ENCODE results near the gene LZIC.

The LZIC gene

DNA sequence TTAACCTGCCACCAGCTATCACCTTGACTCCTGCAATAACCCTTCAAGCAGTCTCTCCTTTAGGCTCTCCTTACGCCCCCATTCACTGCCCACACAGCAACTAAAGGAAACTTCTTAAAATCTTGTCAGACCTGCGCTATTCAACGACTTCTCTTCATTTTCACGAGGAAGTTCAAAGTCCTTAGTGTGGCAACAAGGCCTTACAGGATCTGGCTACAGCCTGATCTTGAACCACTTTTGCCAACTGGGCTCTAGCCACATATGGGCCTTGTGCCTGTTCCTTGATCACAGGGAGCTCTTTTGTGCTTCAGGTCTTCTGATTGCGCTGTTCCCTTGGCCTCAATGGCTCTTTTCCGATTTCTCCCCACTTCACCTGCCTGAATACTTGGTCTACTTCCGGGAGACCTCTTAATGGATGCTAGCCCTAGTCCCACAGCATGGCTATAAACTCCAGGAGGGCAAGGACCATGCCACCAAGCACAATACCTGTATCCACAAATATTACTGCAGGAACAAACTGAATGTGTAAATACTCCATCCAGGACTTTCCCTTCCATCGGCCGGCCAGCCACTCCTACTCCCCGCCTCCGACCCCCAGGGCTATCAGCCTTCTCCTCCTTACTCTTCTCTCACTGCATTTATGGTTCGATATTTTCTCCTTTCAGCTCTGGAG lies 30.8 kb downstream of the LZIC start:
- in situ Hi-C loops (cut with HindIII; ENCODE audit: low sequenced_read_pairs) = no loop called here

DNA sequence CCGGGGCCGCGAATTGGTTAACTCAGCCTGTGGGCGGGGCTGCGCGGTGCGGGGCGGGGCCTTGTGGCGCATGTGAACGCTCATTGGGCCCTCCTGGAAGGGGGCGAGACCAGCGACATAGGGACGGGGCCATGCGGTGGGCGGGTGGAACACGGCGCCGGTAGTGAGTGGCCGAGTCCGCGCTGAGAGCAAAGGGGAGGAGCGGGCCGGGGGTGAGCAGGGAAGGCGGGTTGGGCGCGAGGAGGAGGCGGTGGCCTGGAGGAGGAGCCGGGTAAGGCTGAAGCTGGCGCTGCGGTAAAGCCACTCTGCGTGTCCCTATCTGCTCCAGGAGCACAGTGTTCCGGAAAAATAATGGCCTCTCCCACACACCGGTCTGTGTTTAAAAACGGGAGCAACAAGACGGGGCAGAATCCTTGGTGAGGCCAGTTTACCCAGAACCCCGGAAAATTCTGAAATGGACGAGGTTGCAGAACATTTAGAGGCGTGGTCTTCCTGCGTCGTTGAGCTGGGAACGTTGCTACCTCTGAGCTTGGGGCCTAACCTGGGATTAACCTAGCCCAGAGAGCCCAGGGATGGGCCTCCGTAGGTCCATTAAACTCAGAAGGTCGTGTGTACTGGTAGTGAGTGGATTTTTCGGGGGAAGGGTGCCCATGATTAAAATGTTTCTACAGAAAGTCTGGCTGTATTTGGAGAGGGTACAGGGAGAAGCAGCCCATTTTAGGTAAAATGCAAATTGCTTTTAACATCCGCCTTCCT lies 32.6 kb downstream of the LZIC start:
- in situ Hi-C loops (cut with HindIII; ENCODE audit: low sequenced_read_pairs) = no loop called here

DNA sequence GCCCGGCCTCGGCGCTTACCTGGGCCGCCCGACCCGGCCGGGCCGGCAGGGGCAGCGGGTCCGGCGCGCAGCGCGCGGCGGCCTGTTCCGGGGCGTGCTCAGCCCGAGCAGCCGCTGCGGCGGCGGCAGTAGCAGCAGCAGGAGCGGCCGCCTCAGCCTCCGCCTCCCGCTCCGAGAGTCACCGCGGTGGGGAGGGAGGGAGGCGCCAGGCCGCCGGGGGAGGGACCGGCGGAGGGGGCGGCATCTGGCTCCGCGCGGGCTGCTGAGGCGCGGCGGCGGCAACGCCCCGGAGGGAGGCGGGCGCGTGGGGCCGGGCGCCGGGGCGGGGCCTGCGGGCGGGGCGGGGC lies 33.1 kb downstream of the LZIC start, which contains the start of gene CTNNBIP1:
CTNNBIP1 (minus strand) TSS at position 194 of the 347 bp plus-strand sequence. CDS start 38,205 bp downstream, outside the sequence.
- in situ Hi-C loops (cut with HindIII; ENCODE audit: low sequenced_read_pairs) = no loop called here

DNA sequence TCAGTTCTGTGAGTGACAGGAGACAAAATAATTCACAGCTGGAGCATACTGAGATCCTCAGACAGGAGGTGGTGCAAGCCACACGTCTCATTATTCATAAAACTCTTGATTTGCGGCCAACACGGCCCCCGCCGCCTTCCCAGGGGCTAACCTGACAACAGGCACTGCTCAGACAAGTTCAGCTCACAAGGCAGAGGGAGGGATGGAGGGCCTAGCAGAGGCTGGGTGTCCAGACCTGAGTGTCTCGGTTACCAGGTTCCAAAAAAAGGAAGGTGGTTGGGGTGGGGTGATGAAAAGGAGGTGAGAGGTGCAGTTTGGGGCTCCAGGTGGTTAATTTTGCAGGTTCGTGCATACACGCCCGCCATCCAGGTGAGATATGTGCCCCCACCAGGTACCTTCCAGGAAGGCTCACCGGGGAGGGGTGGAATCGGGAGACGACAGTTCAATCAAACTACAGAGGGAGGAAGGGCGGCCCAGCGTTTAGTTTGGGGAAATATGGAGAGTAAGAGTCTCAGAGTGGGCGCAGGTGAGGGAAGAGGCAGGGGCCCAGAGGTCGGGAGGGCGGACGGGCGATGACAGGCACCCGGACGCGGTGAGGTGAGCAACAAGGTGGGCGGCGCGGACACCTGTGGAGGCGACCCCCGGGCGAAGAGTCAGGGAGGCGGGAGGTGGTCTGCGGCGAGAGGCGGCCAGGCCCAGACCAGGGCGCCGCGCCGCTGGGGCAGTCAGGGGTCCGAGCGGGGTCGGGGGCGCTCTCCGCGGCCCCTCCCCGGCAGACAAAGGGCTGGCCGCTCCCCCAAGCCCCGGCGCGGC lies 33.8 kb downstream of the LZIC start:
- in situ Hi-C loops (cut with HindIII; ENCODE audit: low sequenced_read_pairs) = no loop called here

DNA sequence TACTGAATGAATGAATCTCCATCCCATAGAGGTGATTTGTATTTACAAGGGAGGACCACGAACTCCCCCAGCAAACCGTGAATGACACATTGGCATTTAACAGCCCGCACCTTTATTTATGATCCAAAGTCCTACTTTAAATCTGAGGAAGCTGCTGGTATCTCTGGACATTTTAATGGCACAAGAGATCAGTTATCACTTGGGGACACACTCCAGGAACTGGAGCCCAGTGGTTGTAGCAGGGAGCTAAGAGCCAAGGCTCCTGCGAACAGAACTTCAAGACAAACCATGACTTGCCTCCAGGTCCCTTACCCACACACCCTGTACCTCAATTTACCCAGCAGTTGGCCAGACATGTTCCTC lies 34.3 kb downstream of the LZIC start:
- in situ Hi-C loops (cut with HindIII; ENCODE audit: low sequenced_read_pairs) = no loop called here

DNA sequence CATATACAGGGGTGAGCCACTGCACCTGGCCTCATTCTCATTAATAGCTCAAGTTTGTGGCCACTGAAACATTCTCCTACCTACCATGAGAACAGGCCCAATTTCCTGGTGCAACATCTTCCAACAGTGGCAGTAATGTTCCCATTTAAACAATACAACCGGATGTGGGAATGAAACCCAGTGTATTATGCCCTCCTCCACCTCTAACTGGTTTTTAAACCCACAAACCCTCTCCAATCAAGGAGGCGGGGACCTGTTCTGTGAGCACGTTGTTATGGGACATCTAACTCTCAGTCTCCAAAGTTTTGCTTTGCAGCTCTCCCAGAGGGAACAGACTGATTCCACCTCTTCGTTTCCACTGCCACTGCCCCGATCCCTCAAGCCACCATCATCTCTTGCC lies 35.8 kb downstream of the LZIC start:
- in situ Hi-C loops (cut with HindIII; ENCODE audit: low sequenced_read_pairs) = no loop called here

DNA sequence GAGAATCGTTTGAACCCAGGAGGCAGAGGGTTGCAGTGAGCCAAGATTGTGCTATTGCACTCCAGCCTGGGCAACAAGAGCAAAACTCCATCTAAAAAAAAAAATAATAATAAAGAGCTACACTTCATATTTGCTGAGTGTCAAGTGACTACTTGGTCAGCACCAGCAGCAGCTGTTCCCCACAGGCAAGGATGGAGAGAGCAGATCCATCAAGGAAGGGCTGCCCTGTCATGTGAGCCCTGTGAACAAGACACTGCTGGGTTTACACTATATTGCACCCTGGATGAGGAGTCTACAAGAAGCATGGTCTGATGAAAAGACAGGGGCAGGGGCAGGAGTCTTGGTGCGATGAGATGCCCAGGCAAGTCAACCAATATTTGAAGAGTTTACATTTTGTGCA lies 36.7 kb downstream of the LZIC start:
- in situ Hi-C loops (cut with HindIII; ENCODE audit: low sequenced_read_pairs) = no loop called here

DNA sequence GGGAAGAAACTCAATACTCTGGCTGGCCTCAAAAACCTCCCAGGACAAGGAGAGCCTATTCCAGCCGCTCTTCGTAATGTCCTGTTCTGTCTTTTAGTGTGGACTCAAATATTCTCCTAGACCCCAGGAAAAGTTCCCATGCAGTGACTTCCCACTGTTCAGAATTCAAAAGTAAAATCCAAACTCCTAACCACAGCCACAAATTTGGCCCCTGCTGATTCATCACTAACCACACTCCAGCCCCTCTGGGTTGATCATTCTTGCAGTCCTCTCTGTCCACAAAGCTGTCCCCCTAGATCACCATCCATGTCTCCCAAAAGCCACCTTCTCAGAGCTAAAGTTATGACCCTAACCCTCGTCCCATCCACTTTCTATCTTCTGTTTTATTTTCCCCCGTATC lies 38.2 kb downstream of the LZIC start:
- in situ Hi-C loops (cut with HindIII; ENCODE audit: low sequenced_read_pairs) = no loop called here

DNA sequence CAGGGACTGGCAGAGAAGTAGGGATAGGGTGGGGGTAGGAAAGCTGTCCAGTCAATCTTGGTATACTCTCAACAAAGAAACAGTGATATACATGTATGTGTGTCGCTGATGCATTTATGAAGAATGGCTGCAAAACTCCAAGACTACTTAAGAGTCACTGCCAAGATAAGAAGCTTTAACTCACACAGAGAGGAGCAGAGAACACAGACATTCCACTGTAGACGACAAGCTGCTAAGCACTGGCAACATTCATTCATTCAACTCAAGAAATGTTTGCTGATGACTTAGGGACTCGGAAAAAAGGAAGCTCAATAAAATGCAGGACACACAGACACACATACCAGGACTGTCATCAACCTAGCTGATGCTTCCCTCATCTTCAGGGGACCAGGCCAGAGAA lies 38.6 kb downstream of the LZIC start:
- in situ Hi-C loops (cut with HindIII; ENCODE audit: low sequenced_read_pairs) = no loop called here

DNA sequence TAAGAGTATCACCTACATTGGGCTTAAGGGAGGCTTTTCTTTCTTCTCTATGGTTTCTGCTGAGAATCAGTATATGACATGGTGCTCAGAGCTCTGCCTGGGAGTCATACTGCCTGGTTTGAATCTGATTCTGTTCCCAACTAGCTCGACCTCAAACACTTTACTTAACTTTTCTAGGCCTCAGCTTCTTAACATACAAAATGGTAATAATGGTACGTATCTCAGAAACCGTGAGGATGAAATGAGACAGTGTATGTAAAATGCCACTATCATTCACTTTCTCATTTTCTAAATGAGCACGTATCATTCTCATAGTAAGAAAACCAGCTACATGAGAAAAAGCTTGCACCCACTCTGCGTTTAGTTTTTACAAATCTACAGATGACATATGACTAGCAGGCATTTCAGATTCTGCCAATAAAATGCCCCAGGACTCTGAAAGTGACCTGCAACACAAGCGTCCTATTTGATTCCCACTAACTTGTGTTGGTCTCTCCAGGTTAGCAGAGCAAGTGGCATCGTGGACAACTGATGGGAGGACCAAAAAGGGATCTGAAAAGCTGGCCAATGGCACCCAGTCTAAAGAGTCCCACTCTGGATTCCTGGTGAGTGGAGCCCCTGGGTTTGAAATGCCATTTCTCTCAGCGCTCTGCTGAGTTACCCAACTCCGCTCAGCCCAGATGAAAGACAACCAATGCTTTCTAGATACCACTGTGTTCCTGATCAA lies 39.2 kb downstream of the LZIC start:
- in situ Hi-C loops (cut with HindIII; ENCODE audit: low sequenced_read_pairs) = no loop called here

DNA sequence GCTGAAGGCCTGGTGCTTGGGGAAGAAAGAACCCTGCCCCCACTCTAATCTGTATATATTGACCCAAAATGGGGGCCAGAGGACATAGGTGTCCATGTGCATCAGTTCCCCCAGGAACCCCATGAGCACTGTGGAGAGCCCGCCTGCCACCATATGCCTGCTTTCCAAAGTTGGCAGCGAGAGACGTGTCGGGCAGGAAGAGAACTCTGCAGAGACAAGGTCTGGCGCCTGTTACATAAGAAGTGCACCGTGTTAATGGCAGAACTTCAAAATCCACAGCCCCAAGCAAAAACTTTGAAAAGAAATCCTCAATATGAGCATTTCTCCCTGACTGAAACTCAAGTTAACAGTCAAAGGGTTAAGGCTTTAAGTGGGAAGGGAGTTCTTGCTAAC lies 41.1 kb downstream of the LZIC start:
- in situ Hi-C loops (cut with HindIII; ENCODE audit: low sequenced_read_pairs) = no loop called here

DNA sequence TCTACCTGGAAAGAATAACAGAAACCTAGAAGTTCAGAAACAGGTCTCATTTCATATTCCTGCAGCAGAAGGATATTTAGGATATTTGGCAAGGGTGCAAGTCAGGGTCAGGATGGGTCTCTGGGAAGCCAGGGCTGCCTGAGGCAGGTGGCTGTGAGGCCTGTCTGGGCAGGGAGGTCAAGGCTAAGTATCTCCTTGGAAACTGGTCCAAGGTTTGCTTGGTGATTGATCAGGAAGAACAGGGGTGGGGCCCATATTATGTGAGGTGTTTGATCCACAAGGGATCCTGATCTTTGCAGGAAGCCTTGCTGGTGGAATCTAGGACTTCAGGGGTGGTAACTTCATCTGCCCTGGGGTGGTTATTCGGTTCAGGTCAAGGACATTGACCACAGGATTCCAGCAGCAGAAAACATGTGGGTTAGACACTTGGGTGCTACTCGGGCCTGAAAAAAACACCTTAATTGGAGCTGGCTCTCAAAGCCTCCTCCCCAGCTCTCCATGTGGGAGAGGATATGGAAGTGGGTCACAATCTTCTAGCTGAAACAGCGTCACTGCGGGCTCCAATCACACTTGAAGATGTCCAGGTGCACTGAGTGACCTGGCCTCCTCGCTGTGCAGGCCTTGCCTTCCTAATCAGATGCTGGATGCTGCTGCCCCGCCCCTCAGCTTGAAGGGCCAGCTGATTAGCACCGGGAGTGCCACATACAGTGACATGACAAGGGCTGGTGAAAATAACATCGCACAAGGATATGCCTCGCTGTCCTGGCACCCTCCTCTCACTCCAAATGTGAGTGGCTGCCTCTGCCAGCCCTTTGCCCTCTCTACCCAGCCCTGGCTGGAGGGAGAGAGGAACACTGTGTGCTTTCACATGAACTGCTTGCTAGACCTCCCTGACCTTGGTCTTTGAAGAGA lies 41.8 kb downstream of the LZIC start:
- in situ Hi-C loops (cut with HindIII; ENCODE audit: low sequenced_read_pairs) = no loop called here

DNA sequence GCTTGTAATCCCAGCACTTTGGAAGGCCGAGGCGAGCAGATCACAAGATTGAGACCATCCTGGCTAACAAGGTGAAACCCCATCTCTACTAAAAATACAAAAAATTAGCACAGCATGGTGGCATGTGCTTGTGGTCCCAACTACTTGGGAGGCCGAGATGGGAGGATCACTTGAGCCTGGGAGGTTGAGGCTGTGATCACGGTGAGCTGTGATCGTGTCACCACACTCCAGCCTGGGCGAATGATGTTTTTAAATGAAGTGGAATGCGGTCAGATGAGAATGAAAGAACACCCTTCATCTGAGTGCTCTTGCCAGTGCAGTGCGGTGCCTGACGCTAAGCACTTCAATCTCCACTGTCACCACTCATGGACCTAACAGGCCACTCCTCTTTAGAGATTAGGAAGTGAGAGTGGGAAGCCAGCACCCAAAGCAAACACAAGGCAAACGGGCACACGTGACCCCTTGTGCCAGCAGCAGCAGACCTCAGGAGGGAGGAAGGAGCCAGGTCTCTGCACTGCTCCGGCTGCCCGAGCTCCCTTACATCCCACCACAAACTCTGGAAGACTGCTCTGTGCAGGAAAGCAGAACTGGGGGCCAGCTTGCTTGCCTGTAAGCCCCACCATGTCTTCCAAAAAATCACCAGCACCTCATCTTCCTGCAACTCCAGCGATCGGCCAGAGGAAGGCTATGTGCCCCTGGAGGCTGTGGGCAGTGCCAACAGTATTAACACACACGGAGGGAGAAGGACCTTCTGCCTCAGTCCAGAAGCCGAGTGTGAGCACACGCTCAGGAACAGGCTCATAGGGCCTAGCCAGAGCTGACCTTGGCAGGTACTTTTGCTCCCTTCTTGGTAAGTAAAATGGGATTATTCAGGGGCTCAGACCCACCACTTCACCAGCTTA lies 42.8 kb downstream of the LZIC start:
- in situ Hi-C loops (cut with HindIII; ENCODE audit: low sequenced_read_pairs) = no loop called here

DNA sequence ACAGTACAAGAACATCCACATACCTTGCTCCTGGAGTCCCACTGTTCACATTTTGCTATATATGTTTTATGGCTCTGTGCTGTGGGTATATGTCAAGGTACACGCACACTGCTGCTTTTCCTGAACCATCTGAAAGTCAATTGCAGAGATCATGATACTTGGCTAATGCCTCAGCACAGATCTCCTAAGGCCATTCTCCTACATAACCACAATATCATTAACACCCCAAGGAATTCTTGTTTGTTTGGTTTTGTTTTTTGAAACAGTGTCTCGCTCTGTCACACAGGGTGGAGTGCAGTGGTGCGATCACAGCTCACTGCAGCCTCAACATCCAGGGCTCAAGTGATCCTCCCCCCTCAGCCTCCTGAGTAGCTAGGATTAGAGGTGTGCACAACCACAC lies 49.1 kb downstream of the LZIC start:
- in situ Hi-C loops (cut with HindIII; ENCODE audit: low sequenced_read_pairs) = loop anchor here (5.0 kb wide), 1 partner anchor 98 kb away; no protein-coding TSS in a partner anchor

DNA sequence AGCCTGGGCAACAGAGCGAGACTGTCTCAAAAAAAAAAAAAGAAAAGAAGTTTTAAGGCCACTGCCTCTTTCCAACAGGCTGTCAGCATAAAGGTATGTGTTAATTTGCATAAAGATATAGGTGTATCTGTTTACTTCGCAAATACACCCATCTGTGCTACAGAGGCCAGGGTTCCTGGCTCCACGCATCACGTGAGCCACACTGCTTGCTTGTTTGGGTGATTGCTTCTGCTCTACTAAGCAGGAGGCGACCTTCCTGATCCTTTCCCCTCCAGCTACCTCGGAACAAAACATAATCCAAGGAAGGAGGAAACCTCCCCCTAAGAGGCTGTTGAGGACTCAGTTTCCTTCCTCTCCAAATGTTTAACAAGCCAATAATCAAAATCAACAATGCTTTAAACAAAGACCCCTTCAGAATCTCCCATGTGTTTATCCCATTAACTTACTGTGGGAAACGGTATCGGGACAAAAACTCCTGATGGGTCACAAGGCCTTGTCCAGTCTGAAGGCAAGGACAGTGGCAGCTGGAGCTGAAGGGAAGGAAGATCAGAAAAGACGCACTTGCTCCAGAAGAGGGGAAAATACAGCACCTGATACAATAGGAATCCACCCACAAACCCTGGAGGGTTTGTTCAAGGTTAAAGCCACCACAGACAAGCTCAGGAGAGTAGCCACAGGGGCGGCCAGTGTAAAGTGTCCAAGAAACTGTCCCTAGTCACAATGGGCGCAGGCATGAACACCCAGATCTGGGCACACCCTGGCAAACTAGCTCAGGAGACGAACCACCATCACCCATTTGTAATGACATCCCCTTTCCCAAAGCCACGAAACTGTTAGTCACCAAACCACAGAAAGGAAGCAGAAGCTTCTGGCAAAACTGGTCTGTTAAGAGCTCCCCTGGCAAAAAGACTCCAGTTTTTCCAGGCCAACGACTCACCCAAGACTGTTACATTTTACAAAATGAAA lies 50.3 kb downstream of the LZIC start:
- in situ Hi-C loops (cut with HindIII; ENCODE audit: low sequenced_read_pairs) = loop anchor here (5.0 kb wide), 1 partner anchor 99 kb away; no protein-coding TSS in a partner anchor

DNA sequence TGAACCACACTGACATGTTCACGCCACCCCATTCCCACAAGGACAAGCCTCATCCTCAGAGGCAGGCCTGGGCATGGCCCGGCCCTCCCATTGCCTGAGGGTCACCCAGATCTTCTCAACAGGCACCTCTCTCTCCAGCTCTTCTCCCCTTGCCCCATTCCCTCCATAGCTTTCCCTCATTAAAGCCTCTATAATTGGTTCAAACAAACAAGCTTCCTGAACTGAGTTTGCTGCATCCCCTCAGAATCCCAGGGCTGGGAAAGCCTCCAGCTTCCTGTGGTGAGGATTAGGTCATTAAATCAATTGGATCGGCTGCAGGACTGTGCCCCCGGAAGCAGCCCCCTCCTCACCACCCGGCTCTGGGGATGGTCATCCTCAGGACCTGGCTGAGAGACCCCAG lies 52.0 kb downstream of the LZIC start:
- in situ Hi-C loops (cut with HindIII; ENCODE audit: low sequenced_read_pairs) = loop anchor here (5.0 kb wide), 1 partner anchor 101 kb away; no protein-coding TSS in a partner anchor

DNA sequence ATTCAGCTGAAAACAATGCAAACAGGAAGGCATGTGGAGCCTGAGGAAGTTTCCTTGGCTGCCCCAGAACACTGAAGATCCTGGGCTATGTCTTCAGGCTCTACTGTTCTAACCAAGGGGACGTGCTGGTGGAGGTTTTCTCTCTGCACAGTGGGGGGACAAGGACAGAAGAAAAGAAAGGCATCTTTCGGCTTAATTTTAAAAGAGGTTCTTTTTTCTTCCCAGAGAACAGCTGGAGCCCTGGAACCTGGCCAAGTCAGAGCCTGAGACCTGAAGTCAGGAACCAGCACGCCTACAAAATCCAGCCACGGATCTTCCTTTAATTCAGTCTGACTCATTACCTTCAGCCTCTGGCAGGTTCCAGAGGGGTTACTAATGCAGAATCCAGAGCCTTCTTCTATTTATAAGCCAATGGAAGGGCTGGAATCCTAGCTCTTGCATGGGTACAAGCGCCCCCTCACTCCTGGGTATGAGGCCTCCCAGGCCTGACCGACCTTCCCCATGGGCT lies 52.9 kb downstream of the LZIC start:
- in situ Hi-C loops (cut with HindIII; ENCODE audit: low sequenced_read_pairs) = loop anchor here (5.0 kb wide), 1 partner anchor 102 kb away; no protein-coding TSS in a partner anchor

DNA sequence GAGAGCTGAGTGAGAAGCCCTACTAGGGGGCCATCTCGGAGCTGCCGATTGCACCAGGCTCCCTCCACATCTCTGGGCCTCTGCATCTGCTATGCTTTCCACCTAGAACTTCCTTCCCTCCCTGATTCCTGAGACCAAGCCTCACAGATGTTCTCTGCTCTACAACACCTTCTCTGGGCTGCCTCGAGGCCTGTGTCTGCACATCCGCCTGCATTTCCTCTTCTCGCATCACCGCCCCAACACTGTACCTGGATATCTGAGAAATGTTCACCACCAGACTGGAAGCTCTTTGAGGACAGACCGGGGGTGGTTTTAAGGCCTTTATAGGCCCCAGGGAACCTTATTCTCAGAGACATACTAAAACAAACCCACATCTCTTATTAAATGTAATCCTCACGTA lies 53.8 kb downstream of the LZIC start:
- in situ Hi-C loops (cut with HindIII; ENCODE audit: low sequenced_read_pairs) = no loop called here

All from endothelial cell of hepatic sinusoid (primary cell).